C4-2B (cell line): ENCODE measurements around the gene TOP2B.

Experiments
- CTCF ChIP-seq: fragments of 450-650 bp; conservative IDR thresholded peaks from 2 replicates; pipeline ENCODE4 v1.5.1; 2017; ENCODE audit warnings: mild to moderate bottlenecking
- ZFX ChIP-seq: fragments of 450-650 bp; IDR thresholded peaks from 2 replicates; pipeline ENCODE4 v1.6.1; 2017

GRCh38 chr3:25575001-25575400 is 89.7 kb downstream of the TOP2B start:
- TF ChIP-seq CTCF (no peak), ZFX (no peak)
